GM15510 (cell line): Measurements from ENCODE around the gene SCRN1.
A peak's percentile ranks its signal among the peaks of the same experiment; 100 is the strongest.

ENCODE experiments used
- POLR2A ChIP-seq: IDR thresholded peaks from 3 replicates; pipeline ENCODE4 v1.6.1; 2011; ENCODE audit warnings: borderline replicate concordance; ENCODE audit not compliant: insufficient read length; ENCODE audit errors: extremely low read depth

The SCRN1 gene

DNA sequence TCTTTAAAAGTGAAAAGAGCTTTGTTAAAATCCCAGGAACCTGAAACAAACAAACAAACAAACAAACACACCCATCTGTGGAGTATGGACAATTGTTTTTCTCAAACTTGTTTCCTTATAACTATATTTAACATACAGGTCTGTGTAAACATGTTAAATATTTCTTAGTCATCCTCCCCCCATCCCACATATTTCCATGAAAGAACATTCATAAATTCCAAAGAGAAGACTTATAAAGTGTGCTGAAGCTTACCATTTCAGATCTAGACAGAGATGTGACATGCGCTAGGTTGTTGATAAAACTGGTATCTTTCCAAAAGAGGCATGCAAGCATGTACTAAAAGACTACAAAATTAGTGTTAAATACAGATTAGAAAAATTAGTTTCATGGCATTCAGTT, 30.4 kb upstream of the SCRN1 start:
- TF ChIP-seq POLR2A: no peak

DNA sequence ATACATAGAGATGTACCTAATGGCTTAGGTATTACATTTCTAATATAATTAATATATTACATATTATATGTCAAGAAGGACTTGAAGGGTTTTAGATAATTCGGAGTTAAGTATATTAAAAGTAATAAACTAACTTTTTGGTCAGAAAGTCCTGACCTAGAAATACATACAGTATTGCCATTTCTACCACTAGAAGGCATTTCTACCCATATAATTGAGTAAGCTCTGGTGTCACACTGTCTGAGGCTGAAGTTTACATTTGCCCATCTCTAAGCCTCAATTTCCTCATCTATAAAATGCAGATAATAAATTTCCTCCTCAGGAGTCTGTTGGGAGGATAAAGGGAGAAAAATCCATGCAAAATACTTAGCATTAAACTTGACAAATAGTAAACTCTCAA, 29.8 kb upstream of the SCRN1 start:
- TF ChIP-seq POLR2A: no peak

DNA sequence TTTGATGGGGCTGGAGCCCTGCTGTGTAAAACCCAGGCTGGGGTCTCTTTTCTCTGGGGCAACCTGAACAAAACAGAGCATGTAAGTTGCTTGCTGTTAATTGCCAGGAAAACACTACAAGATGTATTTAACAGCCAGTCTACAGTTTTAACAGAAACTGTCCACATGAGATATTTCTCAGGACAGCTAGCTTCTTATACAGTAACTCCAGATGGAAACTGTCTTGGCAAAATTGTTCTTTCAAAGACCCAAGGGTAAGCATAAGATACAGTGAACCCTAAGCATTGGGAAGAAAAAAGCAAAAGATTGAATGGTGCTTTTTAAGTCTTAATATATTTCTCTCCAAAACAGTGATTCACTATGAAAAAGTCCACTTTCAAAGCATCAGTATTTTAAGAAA, 28.9 kb upstream of the SCRN1 start:
- no peak for TF ChIP-seq POLR2A

DNA sequence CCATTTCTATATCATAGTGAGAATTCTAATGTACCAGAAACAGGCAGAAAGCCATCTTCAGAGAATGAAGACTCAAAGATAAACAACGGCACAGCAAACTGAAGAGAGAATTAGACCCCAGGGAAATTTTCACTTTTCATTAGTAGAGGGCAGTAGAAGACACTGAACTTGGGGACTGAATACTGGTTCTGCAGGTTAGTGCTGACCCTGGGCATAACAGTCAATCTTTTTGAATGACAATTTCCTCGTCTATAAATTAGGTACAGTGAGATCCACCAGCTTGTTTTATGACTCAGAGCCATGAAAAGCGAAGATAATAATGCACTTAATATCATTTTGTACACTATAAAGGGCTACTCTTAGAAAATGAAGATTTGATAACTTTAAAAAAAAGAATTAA, 23.2 kb upstream of the SCRN1 start:
- TF ChIP-seq POLR2A: no peak

DNA sequence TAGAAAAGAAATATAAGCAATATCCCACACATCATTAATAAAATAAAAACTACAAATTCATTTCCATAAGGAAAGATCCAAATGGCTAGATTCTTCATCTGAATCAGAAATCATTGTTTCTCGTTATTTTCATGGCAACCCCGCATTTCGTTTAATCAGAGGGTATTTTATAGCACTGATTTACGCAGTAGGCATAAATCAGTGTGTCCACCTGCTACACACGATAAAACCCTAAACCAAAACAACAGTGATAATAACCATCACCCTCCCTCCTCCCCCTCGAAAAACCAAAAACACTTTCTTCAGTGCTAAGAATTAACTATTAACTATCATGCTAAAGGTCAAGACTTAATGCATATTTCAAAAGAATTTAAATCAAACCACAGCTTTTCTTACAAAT, 20.4 kb upstream of the SCRN1 start:
- TF ChIP-seq POLR2A: no peak

DNA sequence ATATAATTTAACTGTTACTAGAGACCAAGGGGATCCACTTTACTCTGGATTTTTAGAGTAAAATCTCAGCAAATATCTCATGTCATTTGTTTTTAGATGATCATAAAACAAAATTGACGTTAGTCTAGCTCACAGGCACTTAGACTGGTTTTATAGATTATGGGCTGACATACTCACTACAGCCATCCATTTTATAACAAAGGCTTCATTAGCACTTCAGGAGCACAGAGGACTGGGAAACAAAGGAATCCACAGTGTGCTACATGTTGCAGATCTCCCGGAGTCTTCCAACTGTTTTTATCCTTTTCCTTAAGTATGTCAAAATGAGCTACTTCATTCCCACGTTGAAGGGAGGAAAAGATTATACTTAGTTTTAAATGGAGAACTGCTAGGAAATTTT, 15.9 kb upstream of the SCRN1 start:
- TF ChIP-seq POLR2A: no peak

DNA sequence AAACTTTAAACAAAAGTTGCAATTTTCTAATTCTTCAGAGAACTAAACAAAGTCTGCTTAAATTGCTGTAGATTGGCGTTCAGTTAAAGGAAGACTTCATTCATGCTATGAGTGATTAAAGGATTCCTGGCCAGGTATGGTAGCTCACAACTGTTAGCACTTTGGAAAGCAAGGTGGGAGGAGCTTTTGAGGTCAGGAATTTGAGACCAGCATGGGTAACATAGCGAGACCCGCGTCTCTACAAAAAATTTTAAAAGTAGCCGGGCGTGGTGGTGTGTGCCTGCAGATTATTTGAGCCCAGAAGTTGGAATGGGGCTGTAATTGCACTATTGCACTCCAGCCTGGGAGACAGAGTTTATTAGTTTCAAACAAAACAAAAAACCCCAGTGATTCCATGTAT, 13.5 kb upstream of the SCRN1 start:
- TF ChIP-seq POLR2A: no peak

DNA sequence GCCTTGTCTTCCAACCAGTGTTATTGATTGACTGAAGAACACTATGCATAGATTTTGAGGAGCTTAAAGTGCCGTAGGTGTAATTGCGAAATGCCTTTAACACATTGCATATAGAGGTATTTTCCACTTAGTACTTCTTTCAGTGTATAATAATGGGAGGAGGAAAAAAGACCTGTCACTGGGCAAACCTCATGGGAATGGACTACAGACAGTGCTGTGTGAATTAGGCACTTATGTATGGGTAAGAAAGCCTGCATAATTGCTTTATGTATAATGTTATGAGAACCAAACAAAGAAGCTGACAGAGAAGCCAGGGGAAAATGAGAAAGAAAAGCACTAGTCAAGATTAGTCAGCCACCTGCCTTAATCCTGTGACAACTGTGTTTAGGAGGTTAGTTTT, 12.4 kb upstream of the SCRN1 start:
- TF ChIP-seq POLR2A: no peak

DNA sequence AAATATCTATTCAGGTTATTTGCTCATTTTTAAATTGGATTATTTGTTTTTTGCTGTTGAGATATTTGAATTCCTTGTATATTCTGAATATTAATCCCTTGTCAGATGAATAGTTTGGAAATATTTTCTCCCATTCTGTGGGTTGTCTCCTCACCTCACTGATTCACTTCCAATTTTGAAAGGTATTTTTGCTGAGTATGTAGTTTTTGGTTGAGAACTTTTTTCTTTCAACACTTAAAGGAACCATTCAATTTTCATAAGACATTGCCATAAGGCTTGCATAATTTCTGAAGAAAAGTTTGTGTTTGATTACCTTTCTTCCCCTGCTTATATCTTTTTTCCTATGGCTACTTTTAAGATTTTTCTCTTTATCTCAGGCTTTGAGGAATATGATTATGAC, 8.9 kb upstream of the SCRN1 start:
- no peak for TF ChIP-seq POLR2A

DNA sequence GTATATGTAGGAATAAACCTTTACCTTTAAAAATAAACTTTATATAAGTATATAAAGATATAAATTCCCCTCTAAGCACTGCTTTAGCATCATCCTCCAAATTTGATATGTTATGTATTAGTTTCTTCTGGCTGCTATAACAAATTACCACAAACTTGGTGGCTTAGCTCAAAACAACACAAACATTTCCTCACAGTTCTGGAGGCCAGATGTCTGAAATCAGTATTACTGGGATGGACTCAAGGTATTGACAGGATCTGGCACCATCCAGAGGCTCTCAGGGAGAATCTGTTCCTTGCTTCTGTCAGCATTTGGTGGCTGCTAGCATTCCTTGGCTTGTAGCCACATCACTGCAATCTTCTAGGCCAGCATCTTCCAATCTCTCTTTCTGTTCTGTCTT, 6.7 kb upstream of the SCRN1 start:
- TF ChIP-seq POLR2A: no peak

DNA sequence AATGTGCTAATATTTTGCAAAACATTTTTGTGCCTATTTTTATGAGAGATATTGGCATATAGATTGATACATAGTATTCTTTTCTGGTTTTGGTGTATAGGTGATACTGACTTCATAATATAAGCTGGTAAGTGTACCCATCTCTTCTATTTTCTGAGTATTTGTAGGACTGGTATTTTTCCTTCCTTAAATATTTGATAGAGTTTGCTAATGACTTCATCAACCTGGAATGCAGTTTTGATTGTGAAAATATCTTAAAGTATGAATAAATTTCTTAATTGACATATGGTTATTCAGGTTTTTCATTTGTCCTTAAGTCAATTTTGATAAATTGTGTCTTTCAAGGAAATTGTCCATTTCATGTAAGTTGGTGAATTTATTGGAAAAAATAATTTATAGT, 6.1 kb upstream of the SCRN1 start:
- no peak for TF ChIP-seq POLR2A

DNA sequence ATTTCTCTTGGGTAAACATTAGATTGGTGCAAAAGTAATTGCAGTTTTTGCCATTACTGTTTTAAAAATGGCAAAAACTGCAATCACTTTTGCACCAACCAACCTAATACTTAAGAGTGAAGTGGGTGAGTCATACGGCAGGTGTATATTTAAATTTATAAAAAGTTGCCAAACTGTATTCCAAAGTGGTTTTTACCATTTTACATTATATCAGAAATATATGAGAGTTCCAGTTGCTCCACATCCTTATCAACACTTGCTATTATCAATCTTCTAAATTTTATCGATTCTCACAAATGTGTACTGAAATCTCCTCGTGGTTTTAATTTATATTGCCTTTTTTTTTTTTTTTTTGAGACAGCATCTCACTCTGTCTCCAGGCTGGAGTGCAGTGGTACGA, 3.5 kb upstream of the SCRN1 start:
- no peak for TF ChIP-seq POLR2A

DNA sequence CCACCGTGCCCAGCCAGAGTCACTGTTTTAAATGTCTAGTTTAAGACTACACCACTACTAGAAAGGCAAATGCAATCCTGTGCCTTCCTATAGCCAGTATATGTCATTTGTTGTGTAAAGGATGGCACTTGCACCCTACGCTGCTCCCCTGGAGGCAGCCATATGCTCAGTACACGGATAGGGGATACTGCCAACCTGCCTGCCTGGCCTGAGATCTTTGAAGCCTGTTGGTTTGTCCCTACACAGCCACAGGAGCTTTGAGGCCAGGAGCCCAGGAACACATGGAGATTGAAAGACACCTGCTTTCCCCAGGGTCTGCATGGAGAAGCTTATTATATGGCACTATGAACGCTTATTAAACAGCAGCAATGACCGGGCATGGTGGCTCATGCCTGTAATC, 2.3 kb upstream of the SCRN1 start:
- TF ChIP-seq POLR2A: no peak

DNA sequence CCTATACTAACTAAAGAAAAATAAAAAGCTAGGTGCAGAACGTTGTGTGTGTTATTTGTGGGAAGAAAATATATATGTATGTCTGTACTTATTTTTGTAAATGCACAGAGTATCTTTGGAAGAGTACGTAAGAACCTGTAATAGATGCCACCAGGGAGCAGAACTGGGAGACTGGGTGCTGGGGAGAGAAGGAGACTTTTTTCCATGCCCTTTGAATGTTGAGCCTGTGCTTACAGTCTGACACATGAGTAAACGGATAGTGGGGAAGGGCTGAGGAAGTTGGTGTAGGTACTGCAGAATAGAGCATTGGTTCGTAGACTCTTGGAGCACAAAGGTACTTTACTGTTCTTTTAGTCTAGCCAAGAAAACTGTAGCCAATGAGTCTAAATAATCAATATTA, 1.3 kb upstream of the SCRN1 start:
- TF ChIP-seq POLR2A: no peak

DNA sequence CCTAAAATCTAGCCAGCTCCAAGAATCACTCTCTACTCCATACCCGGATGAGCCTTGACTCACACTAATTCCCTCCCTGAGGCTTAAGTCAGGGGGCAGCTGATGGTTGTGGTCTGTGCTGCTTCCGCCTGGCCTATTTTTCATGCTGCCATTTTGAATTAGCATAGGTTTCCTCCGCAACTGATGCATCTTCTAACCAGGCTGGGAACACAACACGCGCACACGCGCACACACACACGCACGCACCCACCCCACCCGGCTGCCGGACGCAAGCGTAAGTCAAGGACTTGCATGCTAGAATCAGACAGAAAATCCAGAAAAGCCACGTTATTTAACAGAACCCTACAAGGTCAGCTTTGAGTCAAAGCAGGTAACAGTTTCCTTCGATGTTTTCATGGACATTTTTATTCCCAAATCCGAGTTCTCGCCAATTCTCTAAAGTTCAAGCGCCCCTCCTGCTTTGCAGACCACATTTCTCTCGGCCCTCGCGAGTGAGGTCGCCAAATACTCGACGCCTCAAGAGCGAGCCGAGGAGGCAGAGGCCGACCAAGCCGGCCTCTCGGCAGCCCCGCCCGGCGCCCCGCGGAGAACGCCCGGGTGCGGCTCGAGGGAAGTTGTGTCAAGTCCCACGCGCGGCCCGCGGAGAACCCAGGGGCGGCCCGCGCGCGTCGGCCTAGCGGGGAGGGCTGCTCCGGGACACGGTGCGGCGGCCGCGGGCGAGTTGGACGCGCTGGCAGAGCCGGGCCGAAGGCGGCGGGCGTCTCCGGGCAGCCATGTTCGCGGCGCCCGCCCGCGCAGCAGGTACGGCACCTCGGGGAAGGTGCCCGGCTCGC, 961 bp downstream of the SCRN1 start:
- TF ChIP-seq POLR2A: peak; percentile 58

DNA sequence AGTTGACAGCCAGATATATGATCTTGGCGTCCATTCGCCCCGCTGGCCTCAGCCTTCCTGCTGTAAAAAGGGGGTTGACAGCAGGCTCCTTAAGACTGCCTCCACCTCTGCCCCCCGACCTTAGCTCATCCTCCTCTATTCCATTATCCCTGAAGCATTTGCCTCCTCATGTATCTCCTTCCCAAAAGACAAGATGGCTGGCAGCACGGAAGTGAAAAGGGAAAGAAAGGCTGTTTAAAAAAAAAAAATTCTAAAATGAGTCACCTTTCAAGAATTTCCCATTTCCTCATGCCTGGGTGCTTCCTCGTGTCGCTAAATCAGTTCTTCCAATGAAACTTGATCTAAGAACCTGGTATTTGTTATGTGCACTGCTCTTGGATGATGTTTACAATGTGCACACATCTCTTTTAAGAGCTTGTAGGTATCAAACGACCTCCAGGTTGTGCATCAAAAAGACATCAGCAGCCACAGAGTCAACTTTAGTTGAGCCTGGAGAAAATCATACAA, 1.7 kb downstream of the SCRN1 start:
- no peak for TF ChIP-seq POLR2A
